ENCODE results near the gene TYW1B.
"Not testable (repeated sequence)": the region's sequence is repeated elsewhere in the genome, so short reads cannot be mapped to it uniquely, and the experiment has no call there.

GRCh38 chr7:72561988-72562387 is 266.0 kb downstream of the TYW1B start:
- TF ChIP-seq, protein P1, sequence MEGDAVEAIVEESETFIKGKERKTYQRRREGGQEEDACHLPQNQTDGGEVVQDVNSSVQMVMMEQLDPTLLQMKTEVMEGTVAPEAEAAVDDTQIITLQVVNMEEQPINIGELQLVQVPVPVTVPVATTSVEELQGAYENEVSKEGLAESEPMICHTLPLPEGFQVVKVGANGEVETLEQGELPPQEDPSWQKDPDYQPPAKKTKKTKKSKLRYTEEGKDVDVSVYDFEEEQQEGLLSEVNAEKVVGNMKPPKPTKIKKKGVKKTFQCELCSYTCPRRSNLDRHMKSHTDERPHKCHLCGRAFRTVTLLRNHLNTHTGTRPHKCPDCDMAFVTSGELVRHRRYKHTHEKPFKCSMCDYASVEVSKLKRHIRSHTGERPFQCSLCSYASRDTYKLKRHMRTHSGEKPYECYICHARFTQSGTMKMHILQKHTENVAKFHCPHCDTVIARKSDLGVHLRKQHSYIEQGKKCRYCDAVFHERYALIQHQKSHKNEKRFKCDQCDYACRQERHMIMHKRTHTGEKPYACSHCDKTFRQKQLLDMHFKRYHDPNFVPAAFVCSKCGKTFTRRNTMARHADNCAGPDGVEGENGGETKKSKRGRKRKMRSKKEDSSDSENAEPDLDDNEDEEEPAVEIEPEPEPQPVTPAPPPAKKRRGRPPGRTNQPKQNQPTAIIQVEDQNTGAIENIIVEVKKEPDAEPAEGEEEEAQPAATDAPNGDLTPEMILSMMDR (IDR thresholded peaks at IDR 0.05): not testable (repeated sequence)
- TF ChIP-seq POLR2A (IDR thresholded peaks at IDR 0.05): not testable (repeated sequence)

Measured in breast epithelium (tissue), 3 donors.